A673 (cell line): Measurements from ENCODE around the gene RTL1.

Experiments
- CTCF ChIP-seq: fragments of 300-800, 200-600 bp; sonication (generic); conservative IDR thresholded peaks from 2 replicates; pipeline ENCODE4 v1.5.1; 2017; ENCODE audit warnings: low read depth, mild to moderate bottlenecking, antibody characterized with exemption, low read length, moderate library complexity, mixed read lengths
- EZH2 ChIP-seq: fragments of 200-600 bp; sonication (generic); IDR thresholded peaks from 2 replicates; pipeline ENCODE4 v1.6.1; 2017; ENCODE audit warnings: borderline replicate concordance, low read depth, mild to moderate bottlenecking, mixed read lengths, antibody characterized with exemption, low read length; ENCODE audit not compliant: poor library complexity, severe bottlenecking

GRCh38 chr14:100844082-100844408 is 59.5 kb downstream of the RTL1 start:
- no peak for TF ChIP-seq CTCF
- no peak for TF ChIP-seq EZH2
